NCI-H1436 treated with DMSO at 0.1 percent for 48 hours (cell line): ENCODE measurements around the gene PTPRG.

ENCODE experiments used
- DNase-seq: peaks from one replicate; lab custom pipeline; 2025; lab: John Stamatoyannopoulos, UW

PTPRG gene

DNA sequence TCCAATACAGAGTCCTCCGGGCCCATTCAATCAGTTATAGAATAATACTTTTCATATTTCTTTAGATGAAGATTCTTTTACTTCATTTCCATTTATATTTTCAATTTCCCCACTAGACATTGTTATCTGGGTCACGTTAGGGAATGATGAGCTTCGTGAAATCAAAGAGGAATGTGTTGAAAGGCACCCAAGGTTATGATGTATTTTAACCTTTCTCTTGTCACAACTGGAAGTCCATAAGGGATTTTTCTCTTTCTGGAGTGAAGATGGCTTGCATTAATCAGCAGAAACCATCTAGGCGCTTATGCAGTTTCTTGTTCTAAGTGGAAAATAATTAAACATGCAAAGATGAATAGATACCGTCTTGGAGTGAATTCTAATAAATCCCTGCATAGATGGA, 631.5 kb downstream of the PTPRG start:
- no peak for DNase-seq

- no peak for DNase-seq
Measured at GRCh38 chr3:62193586-62194345, 632.4 kb downstream of the PTPRG start.

DNA sequence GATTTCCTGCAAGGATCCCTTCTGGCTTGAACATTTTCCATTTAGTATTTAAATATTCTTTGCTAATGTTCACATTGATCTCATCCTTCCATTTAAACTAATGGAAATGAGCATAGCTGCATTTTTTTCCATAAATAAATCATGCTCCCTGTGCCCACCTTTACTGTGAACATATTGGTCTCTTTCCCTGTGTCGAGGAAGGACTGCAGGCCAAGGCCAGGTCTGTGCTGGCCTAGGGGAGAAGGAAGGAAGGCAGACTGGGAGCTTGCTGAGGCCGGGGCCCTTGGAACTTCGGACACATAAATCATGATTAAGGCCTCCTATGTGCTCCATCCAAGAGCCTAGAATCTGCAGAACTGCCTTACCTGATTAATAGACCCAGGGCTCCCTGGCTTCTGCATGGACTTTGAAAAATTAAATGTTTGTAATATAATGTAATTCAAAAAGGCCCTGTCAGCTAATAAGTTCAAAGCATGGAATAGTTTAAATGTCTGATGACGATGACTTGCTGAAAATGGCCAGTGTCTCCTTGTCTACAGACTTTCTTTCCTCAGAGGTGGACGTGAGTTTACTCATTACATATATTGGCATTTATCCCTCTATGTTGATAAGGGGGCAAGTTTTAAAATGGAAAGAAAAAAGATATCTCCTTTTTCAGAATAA, 636.1 kb downstream of the PTPRG start:
- no peak for DNase-seq

GRCh38 chr3:62199126-62199525, 637.8 kb downstream of the PTPRG start:
- DNase-seq: no peak

DNA sequence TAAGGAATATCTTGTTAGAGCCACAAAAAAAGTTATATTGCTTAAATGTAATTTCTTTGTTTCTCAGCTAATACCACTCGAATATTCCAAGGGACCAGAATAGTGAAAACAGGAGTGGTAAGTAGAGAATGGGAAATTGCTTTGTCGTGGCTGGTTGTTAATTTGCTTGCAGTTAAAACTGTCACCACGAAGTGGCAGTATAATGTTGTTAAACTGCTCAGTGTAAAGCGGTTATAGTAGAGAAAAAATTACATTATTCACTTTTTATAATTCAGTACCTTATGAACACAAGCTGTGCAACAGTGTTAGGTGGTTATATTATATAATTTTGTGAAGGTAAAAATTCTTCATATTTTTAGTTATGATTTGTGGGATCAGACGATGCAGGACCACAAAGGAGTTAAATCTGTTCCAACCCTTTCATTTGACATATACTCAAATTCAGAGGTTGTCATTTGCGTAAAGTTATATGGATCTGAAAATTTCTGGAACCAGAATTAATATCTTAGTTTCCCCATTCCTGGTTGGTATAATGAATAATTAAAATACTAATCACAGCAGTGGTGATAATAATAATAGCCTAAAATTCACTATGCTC, 640.2 kb downstream of the PTPRG start:
- DNase-seq: no peak

DNA sequence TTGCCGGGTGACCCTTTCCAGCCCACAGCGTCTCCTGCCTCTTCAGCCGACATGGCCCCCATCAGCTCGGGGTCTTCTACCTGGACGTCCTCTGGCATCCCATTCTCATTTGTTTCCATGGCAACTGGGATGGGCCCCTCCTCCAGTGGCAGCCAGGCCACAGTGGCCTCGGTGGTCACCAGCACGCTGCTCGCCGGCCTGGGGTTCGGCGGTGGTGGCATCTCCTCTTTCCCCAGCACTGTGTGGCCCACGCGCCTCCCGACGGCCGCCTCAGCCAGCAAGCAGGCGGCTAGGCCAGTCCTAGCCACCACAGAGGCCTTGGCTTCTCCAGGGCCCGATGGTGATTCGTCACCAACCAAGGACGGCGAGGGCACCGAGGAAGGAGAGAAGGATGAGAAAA, 641.8 kb downstream of the PTPRG start:
- DNase-seq: no peak

- no peak for DNase-seq
Measured at GRCh38 chr3:62203561-62203960, 642.2 kb downstream of the PTPRG start.

- DNase-seq: no peak
Measured at GRCh38 chr3:62207197-62207596, 645.8 kb downstream of the PTPRG start.

DNA sequence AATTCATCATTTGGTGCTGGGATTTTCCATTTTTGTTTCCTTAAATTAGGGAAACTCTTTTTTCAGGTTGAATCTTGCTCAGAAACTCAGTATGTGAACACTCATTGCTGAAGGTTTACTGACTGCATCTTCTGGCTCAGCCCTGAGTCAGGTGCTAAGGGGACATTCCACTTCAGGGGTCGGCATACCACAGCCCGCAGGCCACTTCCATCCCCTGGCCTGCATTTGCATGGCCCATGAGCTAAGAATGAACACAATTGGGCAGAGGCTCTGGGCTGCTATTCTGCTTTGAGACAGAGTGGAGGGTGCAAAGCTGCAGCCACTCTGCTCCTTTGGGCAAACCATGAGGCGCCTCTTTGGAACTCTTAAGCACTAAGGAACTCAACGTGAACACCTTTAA, 647.0 kb downstream of the PTPRG start:
- no peak for DNase-seq

DNA sequence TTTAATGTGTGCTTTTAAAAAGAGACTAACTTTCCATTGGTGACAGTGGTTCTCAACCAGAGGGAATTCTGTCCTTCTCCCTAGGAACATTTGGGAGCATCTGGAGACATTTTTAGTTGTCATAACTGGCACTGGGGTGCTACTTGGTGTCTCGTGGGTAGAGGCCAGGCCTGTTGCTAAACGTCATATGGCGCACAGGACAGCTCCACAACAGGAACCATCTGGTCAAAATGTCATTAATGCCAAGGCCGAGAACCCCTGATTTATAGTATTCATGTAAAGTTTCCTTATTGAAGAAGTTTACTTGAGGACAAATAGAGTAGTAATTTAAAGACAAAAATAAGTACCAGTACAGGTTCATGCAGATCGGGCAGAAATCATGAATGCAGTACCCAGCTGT, 647.7 kb downstream of the PTPRG start:
- DNase-seq: no peak

- no peak for DNase-seq
Measured at GRCh38 chr3:62210011-62210410, 648.6 kb downstream of the PTPRG start.

- DNase-seq: no peak
Measured at GRCh38 chr3:62211675-62212429, 650.5 kb downstream of the PTPRG start.

GRCh38 chr3:62214850-62215249, 653.5 kb downstream of the PTPRG start:
- DNase-seq: no peak

GRCh38 chr3:62220616-62221015, 659.2 kb downstream of the PTPRG start:
- no peak for DNase-seq

- no peak for DNase-seq
Measured at GRCh38 chr3:62225051-62225450, 663.7 kb downstream of the PTPRG start.

DNA sequence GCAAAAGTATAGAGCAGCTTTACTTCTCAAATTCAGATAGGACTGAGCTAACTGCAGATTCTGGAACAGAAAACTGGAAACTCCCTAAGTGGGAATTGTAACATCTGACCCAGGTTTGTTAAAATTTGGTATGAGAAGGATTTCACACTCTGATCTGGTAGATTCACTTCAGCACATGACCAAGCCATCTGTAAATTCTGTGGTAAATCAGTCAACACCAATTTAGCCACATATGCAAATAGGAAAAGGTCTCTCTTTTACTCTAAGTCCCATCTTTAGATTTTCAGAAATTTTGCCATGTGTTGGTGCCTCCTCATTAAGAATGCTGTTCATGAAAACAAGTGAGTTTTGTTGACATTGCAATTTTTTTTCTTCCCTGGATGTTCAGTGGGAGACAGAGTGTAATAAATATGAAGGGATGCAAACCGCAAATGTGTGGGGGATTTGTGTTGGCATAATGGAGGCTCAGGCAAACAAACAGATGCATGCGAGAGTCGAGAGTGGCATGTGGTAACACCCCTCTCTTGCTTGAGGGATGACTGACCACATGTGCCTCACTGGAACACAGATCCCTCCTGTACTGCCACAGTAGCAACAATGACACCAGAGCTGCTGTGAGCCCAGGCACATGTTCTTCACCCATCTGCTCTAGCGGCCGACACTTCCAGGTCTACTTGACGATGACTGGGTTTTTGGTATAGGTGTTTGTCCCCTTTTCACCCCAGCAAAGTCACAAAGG, 665.4 kb downstream of the PTPRG start:
- no peak for DNase-seq

- no peak for DNase-seq
Measured at GRCh38 chr3:62228467-62228866, 667.1 kb downstream of the PTPRG start.

DNA sequence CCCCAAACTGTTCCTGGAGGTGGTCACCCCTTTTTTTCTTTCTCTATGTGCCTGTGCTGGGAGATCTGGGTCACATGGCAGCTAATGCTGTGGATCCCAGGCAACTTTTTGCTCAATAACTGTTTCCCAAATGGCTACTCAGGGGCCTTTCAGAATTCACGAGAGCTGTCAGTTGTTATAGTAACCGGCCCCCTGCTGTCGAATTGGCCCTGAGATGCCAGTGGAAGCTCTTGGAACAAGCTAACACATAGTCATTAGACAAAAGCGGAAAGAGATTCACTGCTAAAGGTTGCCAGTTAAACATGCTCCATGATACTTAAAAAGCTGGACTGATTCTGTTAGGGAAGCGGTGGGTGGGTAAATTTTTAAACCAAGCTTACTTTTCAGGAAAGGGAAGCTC, 667.8 kb downstream of the PTPRG start:
- DNase-seq: no peak

- no peak for DNase-seq
Measured at GRCh38 chr3:62229908-62230307, 668.5 kb downstream of the PTPRG start.

DNA sequence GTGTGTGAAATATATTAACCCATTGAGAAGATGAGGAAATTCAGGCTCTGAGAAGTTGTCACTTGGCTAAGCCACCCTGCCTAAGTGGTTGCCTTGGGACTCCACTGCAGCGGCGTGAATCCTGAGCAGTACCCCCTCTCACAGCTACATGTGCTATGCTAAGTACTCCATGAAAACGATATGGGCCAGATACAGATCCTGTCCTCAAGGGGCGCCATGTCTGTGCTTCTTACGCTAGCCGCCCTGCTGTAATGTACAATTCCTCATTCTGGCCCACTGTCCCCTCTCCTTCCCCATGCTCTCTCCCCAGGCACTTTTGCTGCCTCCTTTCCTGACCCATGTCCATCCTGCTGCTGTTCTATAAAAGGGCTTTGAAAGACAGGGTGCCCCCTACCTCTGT, 671.7 kb downstream of the PTPRG start:
- no peak for DNase-seq

- no peak for DNase-seq
Measured at GRCh38 chr3:62236016-62236415, 674.6 kb downstream of the PTPRG start.
